ENCODE data around the gene DDX6. TPM values are rescaled to one million over a fixed set of nuclear protein-coding genes. Genes with fewer than 3 reads are reported as not detected.
A peak's percentile ranks its signal among the peaks of the same experiment; 100 is the strongest.

DDX6 gene
- total and polyA plus RNA-seq, 9 of the 15 experiments (the other 6 are each of a cell fraction or from before 2014, with no cell fraction given) = 10.0 to 102 (median 58.2) TPM

- H3K4me3 ChIP-seq = no peak overlapping the region
- no peak overlapping the region for H3K4me2 ChIP-seq (ENCODE audit: insufficient read depth, low read length)
- H4K20me1 ChIP-seq (replicated peaks; ENCODE audit: control insufficient read depth, insufficient read depth, low read length) = no peaks in the 10 kb centered on the region
- in situ Hi-C loops (cut with MboI) (no loop called here), intact Hi-C loops (cut with micrococcal nuclease) (no loop called here)
- H3K9me3 ChIP-seq (replicated peaks; ENCODE audit: control insufficient read depth, insufficient read depth, low read depth, low read length) = no peaks in the 10 kb centered on the region
- no peaks in the 10 kb centered on the region for H3K27me3 ChIP-seq (ENCODE audit: control insufficient read depth in 2 of 2, insufficient read depth in 2 of 2, low read length in 2 of 2)
- 93% methylated on average over 4 of the region's 4 CpGs for WGBS (ENCODE audit: insufficient coverage, low coverage, missing lambda C conversion rate)
- CTCF ChIA-PET (ENCODE audit: low intra/inter-chr PET ratio) = no interaction called here
- no peak for ATAC-seq
- H3K9ac ChIP-seq (ENCODE audit: insufficient read depth in 1 of 2, low read depth in 2 of 2, low read length in 2 of 2) = no peak overlapping the region
- POLR2A ChIA-PET = interaction anchor here (1.0 to 1.3 kb wide), 2 partner anchors 8 to 30 kb away, joined by 3 to 4 read pairs; no protein-coding TSS in a partner anchor
- no peak overlapping the region for H3K27ac ChIP-seq (ENCODE audit: extremely low read depth, low read depth, low read length)
- BruUV-seq (replicated peaks) = no TSS peak
- FAIRE-seq = no peak
- no peaks in the 10 kb centered on the region for H3K9me1 ChIP-seq (ENCODE audit: control insufficient read depth, insufficient read depth, low read length)
- H2AFZ ChIP-seq (ENCODE audit: low read depth, low read length) = no peak overlapping the region
- H3K79me2 ChIP-seq (ENCODE audit: control insufficient read depth, insufficient read depth, low read length) = no peaks in the 10 kb centered on the region
- TF ChIP-seq ZNF316 (IDR thresholded peaks at IDR 0.05) = peak; percentile 42
- no peak for TF ChIP-seq ARID1B (IDR thresholded peaks at IDR 0.05)
- no peak for TF ChIP-seq BCL6 (CRISPR knock-in tag; IDR thresholded peaks at IDR 0.05)
- TF ChIP-seq ELK1 (CRISPR knock-in tag; IDR thresholded peaks at IDR 0.05) = no peak
- H3K4me1 ChIP-seq (replicated peaks in 1 of 2; ENCODE audit: control insufficient read depth in 2 of 2, insufficient read depth in 2 of 2, low read length in 2 of 2) = no peaks in the 10 kb centered on the region
- H3K36me3 ChIP-seq (ENCODE audit: control insufficient read depth, insufficient read depth, low read length) = peaks cover 92% of the 10 kb centered on the region
- no peak for DNase-seq (ENCODE audit: extremely low read depth in 1 of 4, low spot score in 3 of 4)
These were observed 33.0 kb downstream of the DDX6 start for GRCh38 chr11:118757876-118758399.

GRCh38 chr11:118752654-118753053 lies 38.3 kb downstream of the DDX6 start:
- ATAC-seq (no peak), DNase-seq (ENCODE audit: extremely low read depth in 1 of 4, low spot score in 3 of 4) (no peak), FAIRE-seq (no peak)
- no TSS peak for BruUV-seq (replicated peaks)
- Histone ChIP-seq H3K4me3 (no peak overlapping the region), H3K9me1 (ENCODE audit: control insufficient read depth, insufficient read depth, low read length) (no peaks in the 10 kb centered on the region), H3K9me3 (replicated peaks; ENCODE audit: control insufficient read depth, insufficient read depth, low read depth, low read length) (no peaks in the 10 kb centered on the region), H3K79me2 (ENCODE audit: control insufficient read depth, insufficient read depth, low read length) (no peaks in the 10 kb centered on the region), H3K4me1 (replicated peaks in 1 of 2; ENCODE audit: control insufficient read depth in 2 of 2, insufficient read depth in 2 of 2, low read length in 2 of 2) (no peaks in the 10 kb centered on the region), H3K27me3 (ENCODE audit: control insufficient read depth in 2 of 2, insufficient read depth in 2 of 2, low read length in 2 of 2) (no peaks in the 10 kb centered on the region), H2AFZ (ENCODE audit: low read depth, low read length) (no peak overlapping the region), H3K36me3 (ENCODE audit: control insufficient read depth, insufficient read depth, low read length) (peaks cover 82% of the 10 kb centered on the region), H3K9ac (ENCODE audit: insufficient read depth in 1 of 2, low read depth in 2 of 2, low read length in 2 of 2) (no peak overlapping the region), H3K27ac (ENCODE audit: extremely low read depth, low read depth, low read length) (no peak overlapping the region), H3K4me2 (ENCODE audit: insufficient read depth, low read length) (no peak overlapping the region), H4K20me1 (replicated peaks; ENCODE audit: control insufficient read depth, insufficient read depth, low read length) (no peaks in the 10 kb centered on the region)
- TF ChIP-seq ZBTB1 (CRISPR knock-in tag; IDR thresholded peaks at IDR 0.05; ENCODE audit: borderline replicate concordance, low read depth) (no peak), U2AF2 (optimal IDR thresholded peaks at IDR 0.05; ENCODE audit: low read depth, low read length) (no peak), RBM25 (IDR thresholded peaks at IDR 0.05; ENCODE audit: low read depth, low read length, severe bottlenecking) (peak; percentile 45), ZNF121 (CRISPR knock-in tag; conservative IDR thresholded peaks at IDR 0.05) (peak; percentile 92), ZNF561 (CRISPR knock-in tag; conservative IDR thresholded peaks at IDR 0.05) (no peak), SMARCB1 (IDR thresholded peaks at IDR 0.05; ENCODE audit: insufficient read length, low read depth) (no peak)
- TF ChIP-seq, protein P1, sequence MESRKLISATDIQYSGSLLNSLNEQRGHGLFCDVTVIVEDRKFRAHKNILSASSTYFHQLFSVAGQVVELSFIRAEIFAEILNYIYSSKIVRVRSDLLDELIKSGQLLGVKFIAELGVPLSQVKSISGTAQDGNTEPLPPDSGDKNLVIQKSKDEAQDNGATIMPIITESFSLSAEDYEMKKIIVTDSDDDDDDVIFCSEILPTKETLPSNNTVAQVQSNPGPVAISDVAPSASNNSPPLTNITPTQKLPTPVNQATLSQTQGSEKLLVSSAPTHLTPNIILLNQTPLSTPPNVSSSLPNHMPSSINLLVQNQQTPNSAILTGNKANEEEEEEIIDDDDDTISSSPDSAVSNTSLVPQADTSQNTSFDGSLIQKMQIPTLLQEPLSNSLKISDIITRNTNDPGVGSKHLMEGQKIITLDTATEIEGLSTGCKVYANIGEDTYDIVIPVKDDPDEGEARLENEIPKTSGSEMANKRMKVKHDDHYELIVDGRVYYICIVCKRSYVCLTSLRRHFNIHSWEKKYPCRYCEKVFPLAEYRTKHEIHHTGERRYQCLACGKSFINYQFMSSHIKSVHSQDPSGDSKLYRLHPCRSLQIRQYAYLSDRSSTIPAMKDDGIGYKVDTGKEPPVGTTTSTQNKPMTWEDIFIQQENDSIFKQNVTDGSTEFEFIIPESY (CRISPR knock-in tag; IDR thresholded peaks at IDR 0.05) = no peak
- TF ChIP-seq, protein P2, sequence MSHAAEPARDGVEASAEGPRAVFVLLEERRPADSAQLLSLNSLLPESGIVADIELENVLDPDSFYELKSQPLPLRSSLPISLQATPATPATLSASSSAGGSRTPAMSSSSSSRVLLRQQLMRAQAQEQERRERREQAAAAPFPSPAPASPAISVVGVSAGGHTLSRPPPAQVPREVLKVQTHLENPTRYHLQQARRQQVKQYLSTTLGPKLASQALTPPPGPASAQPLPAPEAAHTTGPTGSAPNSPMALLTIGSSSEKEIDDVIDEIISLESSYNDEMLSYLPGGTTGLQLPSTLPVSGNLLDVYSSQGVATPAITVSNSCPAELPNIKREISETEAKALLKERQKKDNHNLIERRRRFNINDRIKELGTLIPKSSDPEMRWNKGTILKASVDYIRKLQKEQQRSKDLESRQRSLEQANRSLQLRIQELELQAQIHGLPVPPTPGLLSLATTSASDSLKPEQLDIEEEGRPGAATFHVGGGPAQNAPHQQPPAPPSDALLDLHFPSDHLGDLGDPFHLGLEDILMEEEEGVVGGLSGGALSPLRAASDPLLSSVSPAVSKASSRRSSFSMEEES (CRISPR knock-in tag; IDR thresholded peaks at IDR 0.05) = no peak
- WGBS (ENCODE audit: insufficient coverage, low coverage, missing lambda C conversion rate) = 96% methylated on average over 3 of the region's 3 CpGs
- ChIA-PET POLR2A (interaction anchor here (0.7 to 1.3 kb wide), 2 partner anchors 10 to 133 kb away, joined by 3 to 4 read pairs; no protein-coding TSS in a partner anchor), CTCF (ENCODE audit: low intra/inter-chr PET ratio) (no interaction called here)
- in situ Hi-C loops (cut with MboI) (no loop called here), intact Hi-C loops (cut with micrococcal nuclease) (no loop called here)

Measured in K562 (cell line).